Nephron progenitor cell (in vitro differentiated cells): ENCODE measurements around the gene CARS1.
A peak's percentile ranks its signal among the peaks of the same experiment; 100 is the strongest.

Experiments used
- DNase-seq: peaks from one replicate; pipeline ENCODE4 v3.0.0; 2021
- H3K27ac Mint-ChIP-seq: 2 replicates; pipeline ENCODE4 v1.8.0; 2021; ENCODE audit warnings: mild to moderate bottlenecking, moderate library complexity, mixed read lengths
- H3K27me3 Mint-ChIP-seq: 2 replicates; pipeline ENCODE4 v1.8.0; 2021; ENCODE audit warnings: mild to moderate bottlenecking, low read depth, mixed read lengths; ENCODE audit not compliant: poor library complexity
- H3K36me3 Mint-ChIP-seq: 2 replicates; pipeline ENCODE4 v1.8.0; 2021; ENCODE audit warnings: low read depth, mixed read lengths
- H3K4me1 Mint-ChIP-seq: 2 replicates; pipeline ENCODE4 v1.8.0; 2021; ENCODE audit warnings: mixed read lengths
- H3K4me3 Mint-ChIP-seq: 2 replicates; pipeline ENCODE4 v1.8.0; 2021; ENCODE audit warnings: mild to moderate bottlenecking, moderate library complexity, mixed read lengths
- H3K9me3 Mint-ChIP-seq: 2 replicates; pipeline ENCODE4 v1.8.0; 2021; ENCODE audit warnings: mild to moderate bottlenecking, moderate library complexity, mixed read lengths
- TF ChIP-seq, protein P1 (sequence below): fragments of 200-600 bp; sonication (generic); IDR thresholded peaks from 2 replicates; pipeline ENCODE4 v1.5.0; 2021; ENCODE audit warnings: antibody characterized with exemption

The CARS1 gene

DNA sequence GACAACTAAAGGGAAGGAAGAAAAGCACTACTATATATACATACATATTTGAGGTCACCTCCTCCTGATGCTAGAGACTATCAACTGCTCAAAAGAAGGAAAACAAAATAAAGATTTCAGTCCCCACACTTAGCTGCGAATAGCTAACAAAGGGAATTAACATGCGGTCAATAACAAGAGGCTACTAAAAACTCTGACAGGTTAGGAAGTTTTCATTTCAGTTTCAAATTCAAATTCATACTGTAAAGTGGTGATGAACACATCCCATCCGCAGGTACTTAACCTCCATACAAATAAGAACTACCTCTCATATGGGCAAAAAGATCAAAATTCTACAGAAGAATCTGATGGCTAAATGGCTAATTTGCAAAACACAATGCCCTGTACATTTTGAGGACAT lies 67.7 kb downstream of the CARS1 start:
- TF ChIP-seq, protein P1, sequence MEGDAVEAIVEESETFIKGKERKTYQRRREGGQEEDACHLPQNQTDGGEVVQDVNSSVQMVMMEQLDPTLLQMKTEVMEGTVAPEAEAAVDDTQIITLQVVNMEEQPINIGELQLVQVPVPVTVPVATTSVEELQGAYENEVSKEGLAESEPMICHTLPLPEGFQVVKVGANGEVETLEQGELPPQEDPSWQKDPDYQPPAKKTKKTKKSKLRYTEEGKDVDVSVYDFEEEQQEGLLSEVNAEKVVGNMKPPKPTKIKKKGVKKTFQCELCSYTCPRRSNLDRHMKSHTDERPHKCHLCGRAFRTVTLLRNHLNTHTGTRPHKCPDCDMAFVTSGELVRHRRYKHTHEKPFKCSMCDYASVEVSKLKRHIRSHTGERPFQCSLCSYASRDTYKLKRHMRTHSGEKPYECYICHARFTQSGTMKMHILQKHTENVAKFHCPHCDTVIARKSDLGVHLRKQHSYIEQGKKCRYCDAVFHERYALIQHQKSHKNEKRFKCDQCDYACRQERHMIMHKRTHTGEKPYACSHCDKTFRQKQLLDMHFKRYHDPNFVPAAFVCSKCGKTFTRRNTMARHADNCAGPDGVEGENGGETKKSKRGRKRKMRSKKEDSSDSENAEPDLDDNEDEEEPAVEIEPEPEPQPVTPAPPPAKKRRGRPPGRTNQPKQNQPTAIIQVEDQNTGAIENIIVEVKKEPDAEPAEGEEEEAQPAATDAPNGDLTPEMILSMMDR: no peak
- H3K36me3 Mint-ChIP-seq: peaks cover 25% of the 10 kb centered on the region
- H3K4me3 Mint-ChIP-seq: peak overlapping the region; percentile 98
- peaks cover 45% of the 10 kb centered on the region for H3K4me1 Mint-ChIP-seq
- no peaks in the 10 kb centered on the region for H3K27me3 Mint-ChIP-seq
- H3K27ac Mint-ChIP-seq: peak overlapping the region; percentile 56
- no peaks in the 10 kb centered on the region for H3K9me3 Mint-ChIP-seq
- no peak for DNase-seq

DNA sequence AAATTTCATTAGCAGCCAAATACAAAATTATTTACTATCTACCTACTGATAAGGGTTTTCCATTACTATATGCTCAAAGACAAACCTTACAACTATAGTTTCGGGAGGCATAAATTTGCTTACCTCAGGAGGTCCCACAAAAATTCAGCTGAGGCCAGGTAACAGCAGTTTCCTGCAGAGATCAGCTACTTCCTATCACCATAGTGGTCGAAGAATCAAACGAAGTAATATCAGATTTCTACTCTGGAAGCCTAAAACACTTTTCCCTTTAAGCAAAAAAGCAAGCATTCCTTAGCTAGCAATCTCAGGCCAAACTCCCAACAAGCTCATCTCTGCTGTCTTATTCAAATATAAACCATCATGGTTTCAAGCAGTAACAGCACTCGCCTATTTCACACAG lies 68.2 kb downstream of the CARS1 start:
- no peak for DNase-seq
- TF ChIP-seq, protein P1: no peak
- Mint-ChIP-seq H3K27me3 (no peaks in the 10 kb centered on the region), H3K4me1 (peaks cover 42% of the 10 kb centered on the region), H3K4me3 (peak overlapping the region; percentile 98), H3K27ac (peak overlapping the region; percentile 56), H3K9me3 (no peaks in the 10 kb centered on the region), H3K36me3 (peaks cover 29% of the 10 kb centered on the region)

DNA sequence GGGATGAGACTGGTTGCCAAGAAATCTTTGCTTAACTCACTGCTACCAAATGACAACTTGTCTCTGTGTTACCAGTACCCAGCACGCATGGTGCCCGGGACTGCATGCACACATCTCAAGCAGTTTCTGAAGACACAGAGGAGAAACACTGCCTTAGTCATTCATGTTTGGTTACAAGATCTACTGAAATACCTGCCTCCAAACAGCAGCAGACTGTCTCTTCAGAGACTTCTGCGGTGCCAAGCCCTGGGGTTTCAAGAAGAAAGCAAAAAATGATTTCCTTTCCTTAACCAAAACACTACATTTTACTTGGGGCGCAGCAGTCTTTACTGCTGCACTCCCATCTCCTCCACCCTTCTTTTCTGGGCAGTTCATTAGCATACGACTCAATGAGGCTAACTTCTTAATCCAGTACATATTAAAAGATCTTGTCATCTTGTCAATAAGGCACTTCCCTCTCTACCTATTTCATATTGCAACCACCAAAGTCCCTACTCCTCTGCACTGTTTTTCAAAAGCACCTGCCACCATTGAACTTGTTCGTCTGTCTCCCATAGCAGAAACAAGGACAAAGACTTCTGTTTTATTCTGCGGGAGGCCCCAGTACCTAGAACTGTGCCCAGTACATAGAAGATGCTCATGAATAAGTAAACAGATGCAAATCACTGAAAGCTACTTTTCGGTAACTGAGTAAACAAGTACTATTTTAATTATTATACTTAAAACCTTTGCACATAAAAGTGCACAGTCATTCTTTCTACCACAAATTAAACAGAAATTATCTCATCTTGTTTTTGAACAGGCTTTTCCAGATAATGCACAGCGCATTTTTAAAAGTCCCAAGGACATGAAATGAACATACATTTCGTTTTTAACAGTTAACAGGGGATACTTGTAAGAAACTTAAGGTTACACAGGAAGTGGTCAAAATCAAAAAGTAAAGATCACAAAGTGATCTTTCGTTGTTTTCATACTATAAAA lies 69.1 kb downstream of the CARS1 start:
- TF ChIP-seq, protein P1: no peak

GRCh38 chr11:2983908-2984307 lies 73.3 kb downstream of the CARS1 start:
- Mint-ChIP-seq H3K27ac (peak overlapping the region; percentile 61), H3K27me3 (no peaks in the 10 kb centered on the region), H3K4me3 (no peak overlapping the region), H3K4me1 (peaks cover 26% of the 10 kb centered on the region), H3K36me3 (peaks cover 59% of the 10 kb centered on the region), H3K9me3 (no peaks in the 10 kb centered on the region)
- TF ChIP-seq, protein P1: no peak
- DNase-seq: no peak

More for the DNA sequence above, 69.1 kb downstream of the CARS1 start:
- H3K9me3 Mint-ChIP-seq: no peaks in the 10 kb centered on the region
- no peaks in the 10 kb centered on the region for H3K27me3 Mint-ChIP-seq
- peaks cover 38% of the 10 kb centered on the region for H3K4me1 Mint-ChIP-seq
- H3K36me3 Mint-ChIP-seq: peaks cover 37% of the 10 kb centered on the region
- peak overlapping the region; percentile 98 for H3K4me3 Mint-ChIP-seq
- DNase-seq: no peak
- peak overlapping the region; percentile 76 for H3K27ac Mint-ChIP-seq

DNA sequence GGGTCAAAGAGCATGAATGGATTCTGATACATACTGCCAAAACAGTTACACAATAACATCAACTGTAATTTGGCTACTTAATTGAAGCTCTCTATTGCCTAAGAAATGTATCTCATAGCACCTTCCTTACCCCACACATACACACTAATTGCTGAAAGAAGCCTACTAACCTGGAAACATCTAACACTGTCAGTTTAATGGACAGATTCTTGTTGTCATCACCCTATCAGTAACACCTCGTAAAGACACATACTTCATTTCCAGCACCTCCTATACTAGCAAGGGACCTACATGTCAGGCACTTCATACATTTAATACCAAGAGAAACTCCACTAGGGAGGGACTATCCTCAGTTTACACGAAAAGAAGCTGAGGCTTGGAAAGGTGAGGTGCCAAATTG lies 75.0 kb downstream of the CARS1 start:
- peak overlapping the region; percentile 15 for H3K27ac Mint-ChIP-seq
- no peaks in the 10 kb centered on the region for H3K9me3 Mint-ChIP-seq
- H3K4me3 Mint-ChIP-seq: no peak overlapping the region
- peaks cover 60% of the 10 kb centered on the region for H3K36me3 Mint-ChIP-seq
- DNase-seq: no peak
- TF ChIP-seq, protein P1: no peak
- peaks cover 14% of the 10 kb centered on the region for H3K4me1 Mint-ChIP-seq
- H3K27me3 Mint-ChIP-seq: no peaks in the 10 kb centered on the region

DNA sequence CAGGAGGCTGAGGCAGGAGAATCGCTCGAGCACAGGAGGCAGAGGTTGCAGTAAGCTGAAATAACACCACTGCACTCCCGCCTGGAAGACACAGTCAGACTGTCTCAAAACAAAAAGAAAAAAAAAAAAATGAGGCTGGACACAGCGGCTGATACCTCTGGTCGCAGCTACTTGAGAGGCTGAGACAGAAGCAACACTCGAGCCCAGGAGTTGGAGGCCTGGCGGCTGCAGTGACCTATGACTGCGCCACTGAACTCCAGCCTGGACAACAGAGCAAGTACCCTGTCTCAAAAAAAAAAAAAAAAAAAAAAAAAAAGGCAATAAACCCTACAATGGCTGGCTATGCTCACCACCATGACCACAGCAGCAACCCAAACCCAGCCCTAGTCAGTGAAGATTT lies 76.1 kb downstream of the CARS1 start:
- Mint-ChIP-seq H3K9me3 (no peaks in the 10 kb centered on the region), H3K27ac (no peak overlapping the region), H3K27me3 (no peaks in the 10 kb centered on the region), H3K4me3 (no peak overlapping the region), H3K4me1 (peaks cover 14% of the 10 kb centered on the region), H3K36me3 (peaks cover 62% of the 10 kb centered on the region)
- TF ChIP-seq, protein P1: no peak
- no peak for DNase-seq
